GM12878 (cell line): ENCODE results near the gene REM2. TPM values are rescaled to one million over a fixed set of nuclear protein-coding genes. Genes with fewer than 3 reads are reported as not detected.

ENCODE experiments used
- ATAC-seq: fragments of 200-7000 bp; cut with Tn5 transposase; 3 replicates; pipeline ENCODE4 v1.9.1; 2020; ENCODE audit warnings: mild to moderate bottlenecking, moderate library complexity
- BruUV-seq: library from RNA; stranded (reverse); fragments of 400-500 nt; replicated peaks from 2 replicates; lab custom pipeline; 2021; lab: Mats Ljungman, UMichigan
- CTCF ChIA-PET: fragments of 300-600 bp; sonication (Branson Sonifier 250); formaldehyde crosslinking; extraction: SDS; loops from one replicate; lab custom pipeline; 2021; ENCODE audit warnings: inconsistent platforms; lab: Yijun Ruan, JAX
- POLR2A ChIA-PET: fragments of 350-600 bp; formaldehyde crosslinking; extraction: SDS; loops from one replicate; lab custom pipeline; 2021; ENCODE audit warnings: inconsistent platforms; lab: Charles Lee
- RAD21 ChIA-PET: fragments of 300-600 bp; sonication (Branson Sonifier 250); formaldehyde crosslinking; loops from one replicate; lab custom pipeline; 2023; ENCODE audit warnings: antibody characterized with exemption; ENCODE audit not compliant: unreplicated experiment; lab: Charles Lee
- SMC1A ChIA-PET: fragments of 300-600 bp; sonication (Branson Sonifier 250); formaldehyde crosslinking; loops from one replicate; lab custom pipeline; 2023; ENCODE audit not compliant: unreplicated experiment, uncharacterized antibody; lab: Charles Lee
- DNase-seq: peaks from one replicate; pipeline ENCODE4 v3.0.0-alpha.2; 2011; ENCODE audit warnings: low read depth, low spot score
- FAIRE-seq: peaks from 3 replicates; lab custom pipeline; 2011; peaks lifted over from hg19 to GRCh38; lab: Jason Lieb, UNC
- H2AFZ ChIP-seq: 2 replicates; pipeline ENCODE4 v1.6.0; 2011; ENCODE audit warnings: low read depth, low read length, control low read depth; ENCODE audit not compliant: control insufficient read depth
- H3K27ac ChIP-seq: 2 replicates; pipeline ENCODE4 v1.5.1; 2011; ENCODE audit warnings: control low read depth; ENCODE audit not compliant: control insufficient read depth, insufficient read depth
- H3K27me3 ChIP-seq, 2 experiments: replicated peaks in 1 of 2; 2 replicates each; pipeline versions ENCODE4 v1.6.0 to v1.6.1; 2011; ENCODE audit warnings: low read length in 1 of 2; ENCODE audit not compliant: control insufficient read depth in 2 of 2, insufficient read depth in 2 of 2
- H3K36me3 ChIP-seq, 2 experiments: 2 replicates each; pipeline ENCODE4 v1.5.1; 2011; ENCODE audit warnings: low read length in 1 of 2; ENCODE audit not compliant: control insufficient read depth in 2 of 2, insufficient read depth in 2 of 2
- H3K4me1 ChIP-seq: 2 replicates; pipeline ENCODE4 v1.6.1; 2011; ENCODE audit warnings: mild to moderate bottlenecking, low read length, moderate library complexity, mixed read lengths; ENCODE audit not compliant: control insufficient read depth, insufficient read depth
- H3K4me2 ChIP-seq: 2 replicates; pipeline ENCODE4 v1.6.0; 2011; ENCODE audit warnings: control low read depth; ENCODE audit not compliant: control insufficient read depth, insufficient read depth
- H3K4me3 ChIP-seq: fragments of 200-600 bp; sonication (generic); 2 replicates; pipeline ENCODE4 v1.5.1; 2016
- H3K79me2 ChIP-seq: 2 replicates; pipeline ENCODE4 v1.6.0; 2011; ENCODE audit warnings: low read length; ENCODE audit not compliant: control insufficient read depth, insufficient read depth
- H3K9ac ChIP-seq: 2 replicates; pipeline ENCODE4 v1.8.0; 2011; ENCODE audit warnings: low read length, control low read depth, mixed read lengths; ENCODE audit not compliant: control insufficient read depth, insufficient read depth
- H3K9me3 ChIP-seq: replicated peaks from 3 replicates; pipeline ENCODE4 v1.5.1; 2011; ENCODE audit warnings: mild to moderate bottlenecking, low read length; ENCODE audit not compliant: control insufficient read depth, insufficient read depth
- H4K20me1 ChIP-seq: 2 replicates; pipeline ENCODE4 v1.6.0; 2011; ENCODE audit not compliant: control insufficient read depth, insufficient read depth
- E4F1 ChIP-seq: fragments of 450-650 bp; IDR thresholded peaks from 2 replicates; pipeline ENCODE4 v1.6.1; 2018; ENCODE audit warnings: borderline replicate concordance, mild to moderate bottlenecking; ENCODE audit not compliant: partially characterized antibody
- ELK1 ChIP-seq: IDR thresholded peaks from 2 replicates; pipeline ENCODE4 v1.6.1; 2012; ENCODE audit warnings: low read depth, low read length, improper control_type of control experiment
- EP300 ChIP-seq, 2 experiments: fragments of 150-350 bp in 1 of 2; IDR thresholded peaks; 2 replicates each; pipeline ENCODE4 v1.6.1; 2011 to 2012; ENCODE audit warnings: low read depth in 2 of 2, low read length in 2 of 2, borderline replicate concordance in 1 of 2, improper control_type of control experiment in 1 of 2, inconsistent platforms in 1 of 2; ENCODE audit not compliant: control insufficient read depth in 1 of 2
- FOXM1 ChIP-seq: IDR thresholded peaks from 2 replicates; pipeline ENCODE4 v1.6.1; 2012; ENCODE audit warnings: low read depth, mild to moderate bottlenecking, inconsistent platforms, low read length, moderate library complexity
- GATAD2B ChIP-seq: fragments of 450-650 bp; conservative IDR thresholded peaks from 2 replicates; pipeline ENCODE4 v1.6.1; 2017; ENCODE audit warnings: low read depth, mild to moderate bottlenecking, moderate library complexity
- IRF4 ChIP-seq: IDR thresholded peaks from 2 replicates; pipeline ENCODE4 v1.6.1; 2011; ENCODE audit warnings: low read depth, low read length
- IRF5 ChIP-seq: fragments of 450-650 bp; IDR thresholded peaks from 2 replicates; pipeline ENCODE4 v1.6.1; 2017; ENCODE audit warnings: borderline replicate concordance
- RCOR1 ChIP-seq: conservative IDR thresholded peaks from 2 replicates; pipeline ENCODE4 v1.6.1; 2012; ENCODE audit warnings: low read depth, low read length, improper control_type of control experiment
- SMAD1 ChIP-seq: fragments of 450-650 bp; IDR thresholded peaks from 2 replicates; pipeline ENCODE4 v1.6.1; 2018; ENCODE audit warnings: mild to moderate bottlenecking, low read depth; ENCODE audit not compliant: partially characterized antibody
- TCF12 ChIP-seq: IDR thresholded peaks from 2 replicates; pipeline ENCODE4 v1.6.1; 2011; ENCODE audit warnings: low read depth, mild to moderate bottlenecking, low read length
- TCF7 ChIP-seq: IDR thresholded peaks from 2 replicates; pipeline ENCODE4 v1.6.1; 2014; ENCODE audit warnings: antibody characterized with exemption, borderline replicate concordance
- YBX1 ChIP-seq: fragments of 450-650 bp; IDR thresholded peaks from 2 replicates; pipeline ENCODE4 v1.6.1; 2016; ENCODE audit warnings: antibody characterized with exemption
- ZNF622 ChIP-seq: fragments of 450-650 bp; IDR thresholded peaks from 2 replicates; pipeline ENCODE4 v1.6.1; 2017; ENCODE audit warnings: mild to moderate bottlenecking, inconsistent platforms
- ZZZ3 ChIP-seq: IDR thresholded peaks from 2 replicates; pipeline ENCODE4 v1.6.1; 2011; ENCODE audit warnings: low read depth; ENCODE audit not compliant: control insufficient read depth, insufficient read length
- WGBS: methylation state at CpG from one replicate; pipeline ENCODE4 v1.1.6; 2016; ENCODE audit warnings: low lambda C conversion rate; ENCODE audit not compliant: insufficient replicate concordance, insufficient coverage; ENCODE audit errors: missing lambda C conversion rate; 5-methylcytosine and 5-hydroxymethylcytosine counted together
- in situ Hi-C: fragments of 300-500 bp; cut with MboI; formaldehyde crosslinking; loops from 9 replicates; pipeline ENCODE4 v1.14.3; 2018; ENCODE audit warnings: mixed read lengths
- intact Hi-C: fragments of 100-400 bp; cut with micrococcal nuclease; formaldehyde crosslinking; loops from one replicate; pipeline ENCODE4 v1.14.2; 2022; ENCODE audit not compliant: unreplicated experiment
- polyA plus RNA-seq, 11 experiments: library from polyadenylated mRNA; depleted of rRNA in 4 of 11; unstranded in 6 of 11; stranded (reverse) in 5 of 11; fragments of >200 nt; fragmentation: Nextera tagmentation in 4 of 11; fragmentation: Illumina TruSeq in 1 of 11; extraction: Ambion mirVana in 4 of 11; extraction: Trizol in 1 of 11; gene quantifications; 1 replicate in 1 of 11; 2 replicates in 10 of 11; pipeline versions ENCODE4 v1.2.1 to v1.2.3, GENCODE V29; 2011 to 2016; ENCODE audit warnings: inconsistent platforms in 2 of 11, missing spikeins in 2 of 11, low read depth in 1 of 11
- total RNA-seq, 4 experiments: library from RNA; depleted of rRNA in 3 of 4; stranded (reverse); fragments of >200 nt in 3 of 4; fragmentation: Illumina TruSeq in 1 of 4; extraction: Trizol in 1 of 4; gene quantifications; 2 replicates each; pipeline versions ENCODE4 v1.2.1 to v1.2.3, GENCODE V29; 2013 to 2021
- TF ChIP-seq, protein P1 (sequence below): IDR thresholded peaks from 2 replicates; pipeline ENCODE4 v1.6.1; 2012; ENCODE audit warnings: low read length, inconsistent platforms

REM2 gene
- total and polyA plus RNA-seq, 10 of the 15 experiments (the other 5 are each of a cell fraction or from before 2014, with no cell fraction given), result 0.27 to 1.5 (median 0.83) TPM

GRCh38 chr14:22870811-22871223 is 12.2 kb upstream of the REM2 start:
- CTCF ChIA-PET, result interaction anchor here (0.8 to 6.9 kb wide), 19 partner anchors 11 to 435 kb away, joined by 3 to 174 read pairs (median 7); partner anchors contain the start of genes DAD1, MRPL52, OXA1L and PRMT5
- no peaks in the 10 kb centered on the region for H4K20me1 ChIP-seq
- RAD21 ChIA-PET, result interaction anchor here (0.5 to 6.4 kb wide), 19 partner anchors 11 to 393 kb away, joined by 3 to 56 read pairs (median 4); partner anchors contain the start of genes ABHD4, OXA1L and RBM23
- intact Hi-C loops, result loop anchor here (1.0 to 5.0 kb wide), 2 partner anchors 16 to 46 kb away; partner anchors contain the start of gene RBM23
- H3K9ac ChIP-seq, result peak overlapping the region; percentile 90
- peaks cover 18% of the 10 kb centered on the region for H3K79me2 ChIP-seq
- peak; percentile 64 for ATAC-seq
- peaks cover 11 to 14% of the 10 kb centered on the region in 2 experiments for H3K36me3 ChIP-seq
- no TSS peak for BruUV-seq
- H3K4me1 ChIP-seq, result peaks cover 8% of the 10 kb centered on the region
- H2AFZ ChIP-seq, result peak overlapping the region; percentile 49; the same call in 1 of the 2 replicates
- POLR2A ChIA-PET, result interaction anchor here (0.5 to 3.9 kb wide), 20 partner anchors 10 to 311 kb away, joined by 3 to 45 read pairs (median 3); partner anchors contain the start of genes DAD1, PRMT5, RBM23 and REM2
- no peaks in the 10 kb centered on the region for H3K27me3 ChIP-seq
- DNase-seq, result no peak
- 0% methylated on average over 1 of the region's 1 CpG for WGBS
- H3K4me3 ChIP-seq, result peak overlapping the region; percentile 74; the same call in 1 of the 2 replicates
- peak overlapping the region; percentile 93 for H3K4me2 ChIP-seq
- in situ Hi-C loops, result no loop called here
- H3K27ac ChIP-seq, result peak overlapping the region; percentile 93
- no peak for FAIRE-seq
- H3K9me3 ChIP-seq, result no peaks in the 10 kb centered on the region
- SMC1A ChIA-PET, result interaction anchor here (0.6 to 4.9 kb wide), 17 partner anchors 9 to 301 kb away, joined by 3 to 110 read pairs (median 5); partner anchors contain the start of genes DAD1, HAUS4 and REM2
- TF ChIP-seq YBX1 (no peak), SMAD1 (no peak), FOXM1 (peak; percentile 72; the same call in 1 of the 2 replicates), E4F1 (no peak), TCF7 (peak; percentile 8; the same call in 1 of the 2 replicates), TCF12 (no peak), ZNF622 (no peak), EP300 (IDR thresholded peaks at IDR 0.05; ENCODE audit: borderline replicate concordance in 1 of 2, control insufficient read depth in 1 of 2, low read depth in 2 of 2, low read length in 2 of 2) (0 out of 4 replicates have a peak, but pooled peaks of 1 of the 2 experiments have one; percentile 26), IRF4 (peak; percentile 60; the same call in 1 of the 2 replicates), ZZZ3 (no peak), ELK1 (peak; percentile 95), RCOR1 (0 out of 2 replicates have a peak, but pooled peaks have one; percentile 61), IRF5 (no peak), GATAD2B (no peak)
- TF ChIP-seq, protein P1, sequence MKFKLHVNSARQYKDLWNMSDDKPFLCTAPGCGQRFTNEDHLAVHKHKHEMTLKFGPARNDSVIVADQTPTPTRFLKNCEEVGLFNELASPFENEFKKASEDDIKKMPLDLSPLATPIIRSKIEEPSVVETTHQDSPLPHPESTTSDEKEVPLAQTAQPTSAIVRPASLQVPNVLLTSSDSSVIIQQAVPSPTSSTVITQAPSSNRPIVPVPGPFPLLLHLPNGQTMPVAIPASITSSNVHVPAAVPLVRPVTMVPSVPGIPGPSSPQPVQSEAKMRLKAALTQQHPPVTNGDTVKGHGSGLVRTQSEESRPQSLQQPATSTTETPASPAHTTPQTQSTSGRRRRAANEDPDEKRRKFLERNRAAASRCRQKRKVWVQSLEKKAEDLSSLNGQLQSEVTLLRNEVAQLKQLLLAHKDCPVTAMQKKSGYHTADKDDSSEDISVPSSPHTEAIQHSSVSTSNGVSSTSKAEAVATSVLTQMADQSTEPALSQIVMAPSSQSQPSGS, result peak; percentile 61; the same call in 1 of the 2 replicates
